Measurements from ENCODE around the gene SOX6.
A peak's percentile ranks its signal among the peaks of the same experiment; 100 is the strongest.

SOX6 gene

DNA sequence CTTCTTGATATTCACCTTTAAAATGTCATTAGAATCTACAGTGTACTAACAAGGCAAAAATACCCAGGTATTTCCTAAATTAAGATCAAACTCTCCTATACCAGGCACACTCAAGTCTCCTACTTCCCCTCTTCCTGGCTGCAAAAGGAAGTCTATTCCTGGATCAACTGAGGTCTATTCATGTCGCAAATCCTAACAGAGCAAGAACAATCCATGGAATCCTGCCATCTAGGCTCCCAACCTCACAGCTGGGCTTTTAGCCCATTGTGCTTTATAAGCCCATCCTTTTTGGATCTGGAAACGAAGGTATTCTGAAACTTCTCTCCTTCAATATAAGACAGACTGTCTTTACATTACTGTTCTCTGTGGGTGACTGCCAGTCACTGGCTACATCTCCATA, 161.8 kb downstream of the SOX6 start:
- FAIRE-seq: no peak
- no peak for DNase-seq (ENCODE audit: low spot score)

- DNase-seq (ENCODE audit: low spot score): no peak
- FAIRE-seq: no peak
These were observed 162.4 kb downstream of the SOX6 start for GRCh38 chr11:16193897-16194381.

DNA sequence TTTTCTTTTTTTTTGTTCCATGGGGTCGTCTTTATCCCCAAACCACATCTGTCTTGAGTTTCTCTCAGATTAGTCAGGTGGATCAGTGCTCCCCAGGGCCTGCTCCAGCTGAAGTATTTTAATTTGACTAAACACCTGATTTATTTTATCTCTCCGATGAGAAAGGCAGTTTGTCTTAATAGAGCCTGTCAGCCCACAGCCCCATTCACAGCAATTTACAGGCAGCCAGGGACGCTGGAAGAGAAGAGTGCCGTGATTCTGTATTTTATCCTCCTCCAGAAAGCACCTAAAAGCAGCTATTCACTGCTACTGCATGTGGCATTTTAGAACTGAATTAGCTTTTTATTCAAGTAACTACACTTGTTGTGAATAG, 164.5 kb downstream of the SOX6 start:
- DNase-seq (ENCODE audit: low spot score) (no peak), FAIRE-seq (no peak)

- FAIRE-seq: no peak
- no peak for DNase-seq (ENCODE audit: low spot score)
These were observed 165.0 kb downstream of the SOX6 start for GRCh38 chr11:16191212-16191867.

DNA sequence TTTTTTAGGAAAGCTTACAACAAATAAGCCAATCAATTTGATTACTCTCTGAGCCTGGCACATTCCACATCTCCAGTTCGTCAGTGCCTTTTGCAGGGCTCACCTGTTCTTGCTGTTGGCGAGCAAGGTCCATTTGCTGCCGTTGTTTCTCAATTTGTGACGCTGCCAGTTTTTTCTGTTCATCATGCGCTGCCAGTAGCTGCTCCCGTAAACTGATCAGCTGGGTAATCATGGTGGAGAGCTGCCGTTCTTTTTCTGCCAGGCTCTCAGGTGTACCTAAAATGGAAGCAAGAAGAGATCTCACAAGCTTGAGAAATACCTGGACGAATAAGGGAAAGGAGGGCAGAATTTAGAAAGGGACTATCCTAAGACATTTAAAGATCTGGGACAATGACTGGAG, 169.7 kb downstream of the SOX6 start:
- FAIRE-seq: no peak

DNA sequence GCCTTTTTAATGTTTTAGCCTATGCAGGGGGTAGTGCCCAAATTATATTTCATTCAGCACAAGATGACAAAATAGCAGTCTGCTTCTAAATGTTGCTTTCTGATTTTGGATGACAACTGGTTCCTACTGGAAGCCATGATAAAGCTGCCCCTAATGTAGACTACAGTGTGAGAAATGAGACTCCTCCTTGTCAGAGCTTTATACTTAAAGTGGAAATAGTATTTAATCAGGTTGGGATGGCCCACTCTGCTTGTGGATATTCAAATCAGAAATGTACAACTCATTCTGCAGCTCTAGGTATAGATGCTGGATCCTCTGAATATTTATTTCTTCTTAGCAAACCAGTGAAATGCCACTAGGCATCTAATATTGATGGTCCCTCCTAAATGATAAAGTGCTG, 171.3 kb downstream of the SOX6 start:
- FAIRE-seq (no peak), DNase-seq (ENCODE audit: low spot score) (no peak)

More for the DNA sequence above, 169.7 kb downstream of the SOX6 start:
- no peak for DNase-seq (ENCODE audit: low spot score)

GRCh38 chr11:16184588-16184987, 171.8 kb downstream of the SOX6 start:
- peak; percentile 8 for DNase-seq (ENCODE audit: low spot score)
- no peak for FAIRE-seq

- FAIRE-seq (no peak), DNase-seq (ENCODE audit: low spot score) (no peak)
These were observed 173.8 kb downstream of the SOX6 start for GRCh38 chr11:16182553-16182952.

DNA sequence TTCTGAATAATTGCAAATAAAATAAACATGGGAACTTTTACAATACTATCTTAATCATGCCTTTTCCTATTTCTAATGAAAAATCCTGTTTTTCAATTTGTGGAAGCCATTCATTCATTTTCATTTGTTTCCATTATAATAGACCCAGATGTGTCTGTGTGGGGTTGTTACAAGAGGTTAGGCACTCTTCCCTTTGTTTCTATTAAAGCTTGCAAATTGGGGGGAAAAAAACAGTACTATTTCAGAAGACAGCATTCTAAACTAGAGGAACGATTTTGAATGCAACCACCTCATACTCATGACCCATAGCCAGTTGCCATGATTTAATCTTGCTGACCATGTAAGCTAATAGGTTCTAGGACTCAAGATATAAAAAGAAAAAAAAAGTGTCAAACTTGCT, 175.5 kb downstream of the SOX6 start:
- FAIRE-seq (no peak), DNase-seq (ENCODE audit: low spot score) (no peak)

GRCh38 chr11:16179676-16180075, 176.7 kb downstream of the SOX6 start:
- DNase-seq (ENCODE audit: low spot score) (no peak), FAIRE-seq (no peak)

DNA sequence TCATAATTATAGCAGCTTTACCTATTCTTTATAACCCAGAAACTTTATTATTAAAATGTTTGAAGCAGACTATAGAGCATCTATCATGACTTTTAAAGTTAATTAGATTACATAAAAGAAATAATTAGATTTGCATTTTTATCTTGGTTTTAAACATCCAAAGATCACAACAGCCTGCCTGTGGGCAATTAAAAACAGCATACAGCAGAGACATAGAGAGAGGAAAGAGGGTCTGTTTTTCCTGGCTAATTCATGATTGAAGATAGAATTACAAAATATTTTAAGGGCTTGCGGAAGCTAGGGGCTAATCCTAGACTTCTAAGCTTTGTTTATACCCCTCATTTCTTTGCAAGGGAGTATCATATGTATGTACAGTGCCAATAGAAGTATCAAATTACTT, 178.1 kb downstream of the SOX6 start:
- FAIRE-seq (no peak), DNase-seq (ENCODE audit: low spot score) (no peak)

GRCh38 chr11:16177688-16178087, 178.7 kb downstream of the SOX6 start:
- no peak for FAIRE-seq
- DNase-seq (ENCODE audit: low spot score): no peak

DNA sequence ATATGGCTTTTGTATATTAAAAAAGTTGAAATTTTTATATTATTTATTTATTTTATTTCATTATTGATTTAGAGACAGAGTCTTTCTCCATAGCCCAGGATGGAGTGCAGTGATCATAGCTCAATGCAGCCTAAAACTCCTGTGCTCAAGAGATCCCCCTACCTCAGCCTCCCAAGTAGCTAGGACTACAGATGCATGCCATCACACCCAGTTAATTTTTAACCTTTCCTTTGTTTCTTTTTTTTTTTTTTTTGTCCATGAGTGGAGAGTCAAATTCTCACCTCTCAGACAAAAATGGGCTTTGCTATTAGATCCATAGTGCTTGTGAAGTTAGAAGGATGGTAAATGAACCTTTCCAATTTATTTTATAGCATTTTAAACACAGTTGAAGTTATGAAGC, 182.5 kb downstream of the SOX6 start:
- FAIRE-seq (no peak), DNase-seq (ENCODE audit: low spot score) (no peak)

- no peak for DNase-seq (ENCODE audit: low spot score)
- FAIRE-seq: no peak
These were observed 184.5 kb downstream of the SOX6 start for GRCh38 chr11:16171882-16172281.

DNA sequence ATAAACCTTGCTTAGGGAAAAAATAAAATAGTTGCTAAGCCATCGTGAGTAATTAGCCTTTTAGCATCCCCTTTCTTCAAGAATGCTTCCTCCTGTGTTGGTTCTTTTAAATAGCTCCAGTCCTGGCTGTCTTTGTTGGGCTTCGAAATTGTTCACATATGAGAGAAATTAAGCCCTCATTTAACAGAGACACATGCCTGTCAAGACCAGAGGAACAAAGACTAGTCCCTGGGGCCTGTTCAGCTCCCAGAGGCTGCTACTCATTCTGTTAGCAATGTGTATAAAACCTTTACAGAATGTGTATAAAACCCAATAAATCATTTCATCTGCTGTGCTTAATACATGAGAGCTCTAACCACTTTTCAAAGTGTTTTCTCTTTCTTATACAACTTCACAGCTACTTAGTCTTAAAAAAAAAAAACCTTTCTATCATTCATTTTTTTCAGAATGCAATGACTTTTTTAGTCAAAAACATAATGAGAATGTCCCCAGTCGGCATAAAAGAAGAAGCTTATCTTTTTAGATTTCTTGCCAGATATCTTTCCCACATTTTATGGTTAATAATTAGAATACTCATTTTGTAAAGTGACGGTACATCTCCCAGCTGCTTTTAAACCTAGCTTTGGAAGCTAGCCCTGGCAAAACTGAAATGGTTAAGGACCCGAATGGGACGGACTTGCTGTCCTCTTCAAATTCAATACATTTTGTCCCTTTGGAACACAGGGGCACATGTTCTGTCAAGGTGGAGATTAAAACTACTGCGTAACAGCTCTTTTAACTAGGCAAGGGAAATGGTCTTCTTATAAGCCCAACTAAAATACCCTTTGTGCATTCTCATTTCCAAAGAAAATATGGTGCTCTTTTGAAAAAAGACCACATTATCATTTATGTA, 186.1 kb downstream of the SOX6 start:
- no peak for DNase-seq (ENCODE audit: low spot score)
- FAIRE-seq: no peak

- FAIRE-seq: no peak
These were observed 186.8 kb downstream of the SOX6 start for GRCh38 chr11:16169541-16169940.

DNA sequence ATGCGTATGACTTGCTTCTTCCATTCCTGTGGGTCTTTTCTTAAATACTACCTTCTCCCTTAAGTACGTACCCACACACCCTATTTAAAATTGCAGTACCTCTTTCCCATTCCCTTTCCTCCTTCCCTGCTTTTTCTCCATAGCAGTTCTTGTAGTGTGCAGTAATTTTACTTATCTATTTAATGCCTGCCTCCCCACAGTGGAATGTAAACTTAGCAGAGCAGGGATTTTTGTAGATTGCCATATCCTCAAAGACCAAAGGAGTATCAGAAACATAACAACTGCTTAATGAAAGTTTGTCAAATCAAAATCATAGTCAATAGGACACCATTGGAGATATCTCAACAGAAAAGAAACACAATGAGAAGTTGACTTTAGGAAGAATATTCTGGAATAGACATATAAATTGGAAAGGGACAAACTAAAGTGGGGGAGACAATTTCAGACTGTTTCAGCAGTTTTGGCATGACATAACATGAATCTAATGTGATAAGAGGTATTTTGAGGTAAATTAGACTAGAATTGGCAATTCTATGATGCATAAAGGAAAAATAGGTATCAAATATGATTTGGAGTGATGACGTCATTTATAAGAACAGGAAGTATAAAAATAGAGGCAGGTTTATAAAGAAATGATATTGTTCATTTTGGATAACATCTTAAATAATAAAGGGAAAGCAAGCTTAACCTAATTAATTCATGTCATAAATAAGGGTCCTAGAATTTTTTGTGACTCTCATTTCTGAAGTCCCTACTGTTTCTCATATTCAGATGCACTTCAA, 188.4 kb downstream of the SOX6 start:
- DNase-seq (ENCODE audit: low spot score): no peak
- no peak for FAIRE-seq

More at GRCh38 chr11:16169541-16169940, 186.8 kb downstream of the SOX6 start:
- DNase-seq (ENCODE audit: low spot score): no peak

DNA sequence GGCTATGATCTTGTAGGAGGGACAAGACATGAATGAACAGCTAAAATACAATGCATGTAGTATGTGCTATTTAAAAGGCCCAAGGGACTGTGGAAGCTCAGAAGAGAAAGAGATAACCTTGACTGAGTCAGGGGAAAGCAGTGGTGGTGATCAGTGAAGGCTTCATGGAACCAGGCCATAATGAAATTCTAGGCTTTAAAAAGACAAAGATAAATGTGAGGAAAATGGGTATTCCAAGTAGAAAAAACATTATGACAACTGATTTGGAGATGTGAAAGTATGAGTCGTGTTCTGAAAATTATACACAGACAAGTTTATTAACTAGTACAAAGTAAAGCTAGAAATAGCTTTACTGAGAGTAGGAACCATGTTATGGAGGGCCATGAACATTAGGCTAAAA, 189.8 kb downstream of the SOX6 start:
- DNase-seq (ENCODE audit: low spot score) (no peak), FAIRE-seq (no peak)

- FAIRE-seq (no peak), DNase-seq (ENCODE audit: low spot score) (no peak)
These were observed 196.2 kb downstream of the SOX6 start for GRCh38 chr11:16160146-16160545.

DNA sequence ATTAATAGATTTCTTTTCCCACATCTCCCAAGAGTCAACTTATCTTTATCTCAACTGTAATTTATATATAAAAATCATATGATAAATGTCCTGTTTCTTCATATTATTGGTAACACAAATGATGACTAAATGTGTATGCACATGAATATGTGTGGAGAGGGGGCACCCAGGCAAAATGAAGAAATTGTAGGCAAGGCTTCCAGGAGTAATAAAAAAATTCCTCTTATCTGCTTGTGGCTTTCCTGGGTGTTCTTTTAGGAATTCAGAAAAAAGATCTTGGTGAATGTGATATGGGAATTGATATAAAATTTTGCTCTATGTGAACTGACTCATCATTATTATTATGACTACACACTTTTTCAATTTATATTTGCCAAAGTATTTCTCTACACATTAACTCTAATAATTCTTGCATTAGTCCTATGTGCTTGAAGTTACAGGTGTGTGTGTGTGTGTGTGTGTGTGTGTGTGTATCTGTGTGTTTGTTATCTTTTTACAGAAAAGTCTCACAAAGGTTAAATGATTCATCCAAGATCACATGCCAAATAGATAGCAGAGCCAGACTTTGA, 197.8 kb downstream of the SOX6 start:
- FAIRE-seq (no peak), DNase-seq (ENCODE audit: low spot score) (no peak)

GRCh38 chr11:16157327-16157726, 199.0 kb downstream of the SOX6 start:
- no peak for DNase-seq (ENCODE audit: low spot score)
- FAIRE-seq: no peak

GRCh38 chr11:16155448-16155847, 200.9 kb downstream of the SOX6 start:
- DNase-seq (ENCODE audit: low spot score): no peak
- no peak for FAIRE-seq
